HepG2 (cell line): ENCODE data around the gene ARCN1. TPM values are rescaled to one million over a fixed set of nuclear protein-coding genes. Genes with fewer than 3 reads are reported as not detected.

ENCODE experiments used
- ARNT ChIP-seq: fragments of 450-650 bp; IDR thresholded peaks from 2 replicates; pipeline ENCODE4 v1.6.1; 2017
- CC2D1A ChIP-seq: sonication (generic); formaldehyde crosslinking; IDR thresholded peaks from 2 replicates; pipeline ENCODE4 v1.8.1; 2023; ENCODE audit warnings: mild to moderate bottlenecking, missing genetic modification reagents
- GPBP1L1 ChIP-seq: sonication (generic); formaldehyde crosslinking; IDR thresholded peaks from 2 replicates; pipeline ENCODE4 v1.5.0; 2020; ENCODE audit warnings: mild to moderate bottlenecking, missing genetic modification reagents
- HNF4A ChIP-seq: sonication (generic); formaldehyde crosslinking; IDR thresholded peaks from 2 replicates; pipeline ENCODE4 v1.4.0; 2020; ENCODE audit warnings: missing genetic modification reagents
- MTF2 ChIP-seq: sonication (generic); formaldehyde crosslinking; IDR thresholded peaks from 2 replicates; pipeline ENCODE4 v1.5.0; 2020; ENCODE audit warnings: missing genetic modification reagents, borderline replicate concordance
- NFYB ChIP-seq: sonication (generic); formaldehyde crosslinking; IDR thresholded peaks from 2 replicates; pipeline ENCODE4 v1.4.0; 2020; ENCODE audit warnings: missing genetic modification reagents
- ONECUT2 ChIP-seq: sonication (generic); formaldehyde crosslinking; IDR thresholded peaks from 2 replicates; pipeline ENCODE4 v1.4.0; 2020; ENCODE audit warnings: missing genetic modification reagents
- PHF20 ChIP-seq: sonication (generic); formaldehyde crosslinking; IDR thresholded peaks from 2 replicates; pipeline ENCODE4 v1.5.0; 2020; ENCODE audit warnings: mild to moderate bottlenecking, missing genetic modification reagents
- PRDM15 ChIP-seq: sonication (generic); formaldehyde crosslinking; IDR thresholded peaks from 2 replicates; pipeline ENCODE4 v1.4.0; 2020; ENCODE audit warnings: missing genetic modification reagents
- STAG1 ChIP-seq: sonication (generic); formaldehyde crosslinking; IDR thresholded peaks from 2 replicates; pipeline ENCODE4 v1.4.0; 2020; ENCODE audit warnings: missing genetic modification reagents
- TRAFD1 ChIP-seq: sonication (generic); formaldehyde crosslinking; IDR thresholded peaks from 2 replicates; pipeline ENCODE4 v1.5.1; 2020; ENCODE audit warnings: missing genetic modification reagents, mild to moderate bottlenecking, borderline replicate concordance
- UBTF ChIP-seq: sonication (generic); formaldehyde crosslinking; IDR thresholded peaks from 2 replicates; pipeline ENCODE4 v1.4.0; 2020; ENCODE audit warnings: mild to moderate bottlenecking, missing genetic modification reagents
- ZFY ChIP-seq: sonication (generic); formaldehyde crosslinking; IDR thresholded peaks from 2 replicates; pipeline ENCODE4 v1.4.0; 2020; ENCODE audit warnings: missing genetic modification reagents
- ZGPAT ChIP-seq: IDR thresholded peaks from 2 replicates; pipeline ENCODE4 v1.6.1; 2016; ENCODE audit warnings: mild to moderate bottlenecking
- ZMYM2 ChIP-seq: sonication (generic); formaldehyde crosslinking; IDR thresholded peaks from 2 replicates; pipeline ENCODE4 v1.8.0; 2022; ENCODE audit warnings: mild to moderate bottlenecking, missing genetic modification reagents
- ZNF619 ChIP-seq: sonication (generic); formaldehyde crosslinking; IDR thresholded peaks from 2 replicates; pipeline ENCODE4 v1.4.0; 2020; ENCODE audit warnings: mild to moderate bottlenecking, missing genetic modification reagents
- polyA plus RNA-seq, 8 experiments: library from polyadenylated mRNA; depleted of rRNA in 3 of 8; stranded (reverse) in 7 of 8; unstranded in 1 of 8; fragments of >200 nt; fragmentation: Illumina TruSeq in 4 of 8; extraction: Trizol in 4 of 8; gene quantifications; 2 replicates each; pipeline versions ENCODE4 v1.2.1 to v1.2.3, GENCODE V29; 2011 to 2016; ENCODE audit warnings: low read depth in 4 of 8, missing spikeins in 1 of 8, mixed read lengths in 1 of 8; ENCODE audit not compliant: insufficient read depth in 1 of 8
- total RNA-seq, 5 experiments: library from RNA; depleted of rRNA; stranded (reverse); fragments of >200 nt; fragmentation: Illumina TruSeq; extraction: Trizol; gene quantifications; 2 replicates each; pipeline ENCODE4 v1.2.3, GENCODE V29; 2016; ENCODE audit warnings: low read depth in 1 of 5

ARCN1 gene
- total and polyA plus RNA-seq, 2 of the 13 experiments (the other 11 are each of a cell fraction or from before 2014, with no cell fraction given), result 148 to 200 TPM

GRCh38 chr11:118608360-118609227 is 36.4 kb downstream of the ARCN1 start (continued):
- no peak for TF ChIP-seq GPBP1L1 (CRISPR knock-in tag)
- no peak for TF ChIP-seq CC2D1A (CRISPR knock-in tag)
- TF ChIP-seq ZMYM2 (CRISPR knock-in tag), result no peak
- TF ChIP-seq TRAFD1, result no peak
- TF ChIP-seq ONECUT2 (CRISPR knock-in tag), result no peak
- TF ChIP-seq STAG1, result no peak
- TF ChIP-seq PRDM15, result peak; percentile 32; the same call in 1 of the 2 replicates
- TF ChIP-seq ZNF619 (CRISPR knock-in tag), result no peak
- TF ChIP-seq PHF20 (CRISPR knock-in tag), result no peak
- TF ChIP-seq HNF4A (CRISPR knock-in tag), result no peak
- TF ChIP-seq MTF2 (CRISPR knock-in tag), result no peak
- TF ChIP-seq UBTF (CRISPR knock-in tag), result peak; percentile 68; the same call in 1 of the 2 replicates
- TF ChIP-seq ZFY (CRISPR knock-in tag), result peak; percentile 29; the same call in 1 of the 2 replicates
- TF ChIP-seq NFYB, result no peak
- no peak for TF ChIP-seq ARNT
- no peak for TF ChIP-seq ZGPAT (CRISPR knock-in tag)
